Osteocyte (in vitro differentiated cells): Measurements from ENCODE around the gene DHTKD1. TPM values are rescaled to one million over a fixed set of nuclear protein-coding genes. Genes with fewer than 3 reads are reported as not detected.
"Not testable (repeated sequence)": the region's sequence is repeated elsewhere in the genome, so short reads cannot be mapped to it uniquely, and the experiment has no call there.

Source experiments
- DNase-seq: peaks from one replicate; pipeline ENCODE4 v3.0.0; 2021; ENCODE audit warnings: mixed read lengths; ENCODE audit not compliant: unreplicated experiment; ENCODE audit errors: extremely low spot score
- H3K27ac Mint-ChIP-seq: one replicate; pipeline ENCODE4 v1.8.0; 2021; ENCODE audit warnings: mild to moderate bottlenecking, mixed read lengths; ENCODE audit not compliant: unreplicated experiment
- H3K27me3 Mint-ChIP-seq: one replicate; pipeline ENCODE4 v1.8.0; 2021; ENCODE audit warnings: mixed read lengths; ENCODE audit not compliant: unreplicated experiment
- H3K36me3 Mint-ChIP-seq: one replicate; pipeline ENCODE4 v1.8.0; 2021; ENCODE audit warnings: mixed read lengths; ENCODE audit not compliant: unreplicated experiment
- H3K4me1 Mint-ChIP-seq: one replicate; pipeline ENCODE4 v1.8.0; 2021; ENCODE audit warnings: mixed read lengths; ENCODE audit not compliant: unreplicated experiment
- H3K4me3 Mint-ChIP-seq: one replicate; pipeline ENCODE4 v1.8.0; 2021; ENCODE audit warnings: mild to moderate bottlenecking, moderate library complexity, mixed read lengths; ENCODE audit not compliant: unreplicated experiment
- H3K9me3 Mint-ChIP-seq: one replicate; pipeline ENCODE4 v1.8.0; 2021; ENCODE audit warnings: mixed read lengths; ENCODE audit not compliant: unreplicated experiment
- total RNA-seq: library from RNA; stranded (reverse); gene quantifications from 2 replicates; pipeline ENCODE4 v1.2.1, GENCODE V29; 2021
- TF ChIP-seq, protein P1 (sequence below): fragments of 200-600 bp; sonication (generic); IDR thresholded peaks from 2 replicates; pipeline ENCODE4 v1.5.0; 2021; ENCODE audit warnings: antibody characterized with exemption, mild to moderate bottlenecking, moderate library complexity

The DHTKD1 gene
- total RNA-seq, 1 donor from 2014 or later: 18.9 TPM

DNA sequence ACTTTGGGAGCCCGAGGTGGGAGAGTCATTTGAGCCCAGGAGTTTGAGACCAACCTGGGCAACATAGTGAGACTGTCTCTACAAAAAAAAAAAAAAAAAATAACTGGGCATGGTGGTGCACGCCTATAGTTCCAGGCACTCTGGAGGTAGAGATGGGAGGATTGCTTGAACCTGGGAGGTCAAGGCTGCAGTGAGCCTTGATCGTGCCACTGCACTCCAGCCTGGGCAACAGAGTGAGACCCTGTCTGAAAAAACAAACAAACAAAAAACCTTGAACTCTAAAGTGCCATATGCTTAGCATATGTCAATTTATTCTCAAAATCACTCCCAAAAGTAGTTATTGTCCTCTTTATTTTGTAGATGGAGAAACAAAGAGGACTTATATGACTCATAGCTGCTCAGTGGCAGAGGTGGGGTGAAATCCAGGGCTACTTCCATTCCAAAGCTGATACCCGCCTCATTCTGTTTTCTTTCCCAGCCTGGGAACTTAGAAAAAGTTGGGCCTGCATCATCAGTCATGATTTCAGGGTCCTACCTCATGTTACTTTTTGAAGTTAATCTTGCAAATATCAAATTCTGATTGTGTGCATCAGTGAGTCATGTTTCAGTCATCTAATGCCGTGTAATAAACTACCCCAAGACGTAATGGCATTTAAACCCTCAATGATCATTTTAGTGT is 13.3 kb downstream of the DHTKD1 start:
- TF ChIP-seq, protein P1, sequence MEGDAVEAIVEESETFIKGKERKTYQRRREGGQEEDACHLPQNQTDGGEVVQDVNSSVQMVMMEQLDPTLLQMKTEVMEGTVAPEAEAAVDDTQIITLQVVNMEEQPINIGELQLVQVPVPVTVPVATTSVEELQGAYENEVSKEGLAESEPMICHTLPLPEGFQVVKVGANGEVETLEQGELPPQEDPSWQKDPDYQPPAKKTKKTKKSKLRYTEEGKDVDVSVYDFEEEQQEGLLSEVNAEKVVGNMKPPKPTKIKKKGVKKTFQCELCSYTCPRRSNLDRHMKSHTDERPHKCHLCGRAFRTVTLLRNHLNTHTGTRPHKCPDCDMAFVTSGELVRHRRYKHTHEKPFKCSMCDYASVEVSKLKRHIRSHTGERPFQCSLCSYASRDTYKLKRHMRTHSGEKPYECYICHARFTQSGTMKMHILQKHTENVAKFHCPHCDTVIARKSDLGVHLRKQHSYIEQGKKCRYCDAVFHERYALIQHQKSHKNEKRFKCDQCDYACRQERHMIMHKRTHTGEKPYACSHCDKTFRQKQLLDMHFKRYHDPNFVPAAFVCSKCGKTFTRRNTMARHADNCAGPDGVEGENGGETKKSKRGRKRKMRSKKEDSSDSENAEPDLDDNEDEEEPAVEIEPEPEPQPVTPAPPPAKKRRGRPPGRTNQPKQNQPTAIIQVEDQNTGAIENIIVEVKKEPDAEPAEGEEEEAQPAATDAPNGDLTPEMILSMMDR: no peak
- Mint-ChIP-seq H3K27me3 (no peaks in the 10 kb centered on the region), H3K4me1 (no peaks in the 10 kb centered on the region), H3K9me3 (no peaks in the 10 kb centered on the region), H3K27ac (no peak overlapping the region), H3K4me3 (no peak overlapping the region), H3K36me3 (peaks cover 17% of the 10 kb centered on the region)
- no peak for DNase-seq

DNA sequence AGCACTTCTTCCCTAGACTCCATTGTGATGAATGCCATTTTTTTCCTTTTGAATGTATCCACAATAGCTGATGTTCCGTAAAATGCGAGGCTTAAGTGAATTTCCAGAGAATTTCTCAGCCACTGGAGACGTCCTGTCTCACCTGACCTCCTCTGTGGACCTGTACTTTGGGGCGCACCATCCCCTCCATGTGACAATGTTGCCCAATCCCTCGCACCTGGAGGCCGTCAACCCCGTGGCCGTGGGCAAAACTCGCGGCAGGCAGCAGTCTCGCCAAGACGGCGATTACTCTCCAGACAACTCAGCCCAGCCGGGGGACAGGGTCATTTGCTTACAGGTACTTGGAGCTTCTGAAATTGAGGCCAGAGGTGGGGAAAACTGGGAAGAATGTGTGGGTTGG is 20.2 kb downstream of the DHTKD1 start:
- Mint-ChIP-seq H3K36me3 (peaks cover 40% of the 10 kb centered on the region), H3K9me3 (no peaks in the 10 kb centered on the region), H3K27ac (no peak overlapping the region), H3K27me3 (no peaks in the 10 kb centered on the region), H3K4me1 (no peaks in the 10 kb centered on the region), H3K4me3 (no peak overlapping the region)
- TF ChIP-seq, protein P1: no peak
- no peak for DNase-seq

DNA sequence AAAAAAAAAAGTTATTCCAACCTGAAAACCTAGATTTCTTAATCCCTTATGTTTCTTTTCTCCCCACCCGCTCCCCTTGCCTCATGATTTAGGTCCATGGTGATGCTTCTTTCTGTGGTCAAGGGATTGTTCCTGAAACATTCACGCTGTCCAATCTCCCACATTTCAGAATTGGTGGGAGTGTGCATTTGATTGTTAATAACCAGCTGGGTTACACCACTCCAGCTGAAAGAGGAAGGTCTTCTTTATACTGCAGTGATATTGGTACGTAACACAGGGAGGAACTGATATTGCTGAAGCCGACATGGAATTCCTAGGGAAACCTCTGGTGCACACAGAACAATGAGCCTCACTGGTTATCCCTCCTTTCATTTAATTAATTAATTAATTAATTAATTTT is 22.7 kb downstream of the DHTKD1 start:
- no peaks in the 10 kb centered on the region for H3K9me3 Mint-ChIP-seq
- no peak overlapping the region for H3K27ac Mint-ChIP-seq
- TF ChIP-seq, protein P1: no peak
- H3K36me3 Mint-ChIP-seq: peaks cover 37% of the 10 kb centered on the region
- H3K4me1 Mint-ChIP-seq: no peaks in the 10 kb centered on the region
- no peaks in the 10 kb centered on the region for H3K27me3 Mint-ChIP-seq
- no peak overlapping the region for H3K4me3 Mint-ChIP-seq
- no peak for DNase-seq

DNA sequence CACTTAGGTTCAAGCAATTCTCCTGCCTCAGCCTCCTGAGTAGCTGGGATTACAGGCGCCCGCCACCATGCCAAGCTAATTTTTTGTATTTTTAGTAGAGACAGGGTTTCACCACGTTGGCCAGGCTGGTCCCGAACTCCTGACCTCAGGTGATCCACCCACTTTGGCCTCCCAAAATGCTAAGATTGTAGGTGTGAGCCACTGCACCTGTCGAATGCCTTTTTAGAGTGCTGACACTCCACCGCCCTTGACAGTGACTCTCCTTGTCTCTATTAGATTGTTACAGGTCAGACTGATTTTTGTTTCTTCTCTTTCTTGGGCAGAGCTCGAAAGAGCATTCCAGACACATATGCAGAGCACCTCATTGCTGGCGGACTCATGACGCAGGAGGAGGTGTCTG is 28.6 kb downstream of the DHTKD1 start:
- peaks cover 31% of the 10 kb centered on the region for H3K36me3 Mint-ChIP-seq
- not testable (repeated sequence) for H3K4me1 Mint-ChIP-seq, H3K27me3 Mint-ChIP-seq, H3K9me3 Mint-ChIP-seq, H3K4me3 Mint-ChIP-seq, DNase-seq, H3K27ac Mint-ChIP-seq

DNA sequence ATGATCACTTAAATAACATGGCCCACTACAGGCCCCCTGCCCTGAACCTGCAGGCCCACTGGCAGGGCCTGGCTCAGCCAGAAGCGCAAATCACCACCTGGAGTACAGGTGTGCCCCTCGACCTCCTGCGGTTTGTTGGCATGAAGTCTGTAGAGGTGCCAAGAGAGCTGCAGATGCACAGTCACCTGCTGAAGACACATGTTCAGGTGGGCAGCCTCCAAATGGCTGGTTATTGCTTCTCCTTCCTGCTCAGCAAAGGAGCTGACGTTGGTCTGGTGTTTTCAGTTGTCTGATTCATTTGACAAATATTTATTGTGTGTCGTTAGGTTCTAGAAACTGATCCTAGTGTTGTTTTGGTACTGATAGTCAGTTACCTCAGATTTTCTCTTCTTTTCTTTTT is 29.0 kb downstream of the DHTKD1 start:
- no peak for DNase-seq
- H3K4me3 Mint-ChIP-seq: no peak overlapping the region
- peaks cover 31% of the 10 kb centered on the region for H3K36me3 Mint-ChIP-seq
- no peak overlapping the region for H3K27ac Mint-ChIP-seq
- no peaks in the 10 kb centered on the region for H3K27me3 Mint-ChIP-seq
- TF ChIP-seq, protein P1: no peak
- H3K4me1 Mint-ChIP-seq: no peaks in the 10 kb centered on the region
- H3K9me3 Mint-ChIP-seq: no peaks in the 10 kb centered on the region
